NCI-H1105 treated with DMSO at 0.1 percent for 48 hours (cell line): ENCODE data around the gene C2CD4B.

Experiments used
- DNase-seq: peaks from one replicate; lab custom pipeline; 2025; lab: John Stamatoyannopoulos, UW

C2CD4B gene

GRCh38 chr15:62147551-62147950 lies 17.5 kb downstream of the C2CD4B start:
- DNase-seq: no peak

- no peak for DNase-seq
Observed at GRCh38 chr15:62147149-62147548, 17.9 kb downstream of the C2CD4B start.

GRCh38 chr15:62145015-62145735 lies 19.9 kb downstream of the C2CD4B start:
- no peak for DNase-seq

- no peak for DNase-seq
Observed at GRCh38 chr15:62142736-62143135, 22.3 kb downstream of the C2CD4B start.

GRCh38 chr15:62141643-62142588 lies 23.2 kb downstream of the C2CD4B start:
- no peak for DNase-seq

DNA sequence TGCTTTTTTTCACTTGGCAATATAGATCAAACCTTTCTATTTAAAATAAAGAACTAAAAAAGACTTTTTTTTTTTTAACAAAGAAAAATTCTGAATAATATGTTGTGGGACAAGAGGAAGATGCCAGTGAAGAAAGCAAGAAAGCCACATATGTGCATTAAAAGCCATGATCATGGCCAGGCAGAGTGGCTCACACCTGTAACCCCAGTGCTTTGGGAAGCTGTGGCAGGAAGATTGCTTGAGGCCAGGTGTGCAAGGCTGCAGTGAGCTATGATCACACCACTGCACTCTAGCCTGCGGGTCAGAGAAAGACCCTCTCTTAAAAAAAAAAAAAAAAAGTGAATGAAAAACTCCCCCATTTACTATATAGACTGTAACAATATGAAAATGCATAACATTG lies 23.9 kb downstream of the C2CD4B start:
- DNase-seq: no peak

- DNase-seq: no peak
Observed at GRCh38 chr15:62138124-62138523, 27.0 kb downstream of the C2CD4B start.

DNA sequence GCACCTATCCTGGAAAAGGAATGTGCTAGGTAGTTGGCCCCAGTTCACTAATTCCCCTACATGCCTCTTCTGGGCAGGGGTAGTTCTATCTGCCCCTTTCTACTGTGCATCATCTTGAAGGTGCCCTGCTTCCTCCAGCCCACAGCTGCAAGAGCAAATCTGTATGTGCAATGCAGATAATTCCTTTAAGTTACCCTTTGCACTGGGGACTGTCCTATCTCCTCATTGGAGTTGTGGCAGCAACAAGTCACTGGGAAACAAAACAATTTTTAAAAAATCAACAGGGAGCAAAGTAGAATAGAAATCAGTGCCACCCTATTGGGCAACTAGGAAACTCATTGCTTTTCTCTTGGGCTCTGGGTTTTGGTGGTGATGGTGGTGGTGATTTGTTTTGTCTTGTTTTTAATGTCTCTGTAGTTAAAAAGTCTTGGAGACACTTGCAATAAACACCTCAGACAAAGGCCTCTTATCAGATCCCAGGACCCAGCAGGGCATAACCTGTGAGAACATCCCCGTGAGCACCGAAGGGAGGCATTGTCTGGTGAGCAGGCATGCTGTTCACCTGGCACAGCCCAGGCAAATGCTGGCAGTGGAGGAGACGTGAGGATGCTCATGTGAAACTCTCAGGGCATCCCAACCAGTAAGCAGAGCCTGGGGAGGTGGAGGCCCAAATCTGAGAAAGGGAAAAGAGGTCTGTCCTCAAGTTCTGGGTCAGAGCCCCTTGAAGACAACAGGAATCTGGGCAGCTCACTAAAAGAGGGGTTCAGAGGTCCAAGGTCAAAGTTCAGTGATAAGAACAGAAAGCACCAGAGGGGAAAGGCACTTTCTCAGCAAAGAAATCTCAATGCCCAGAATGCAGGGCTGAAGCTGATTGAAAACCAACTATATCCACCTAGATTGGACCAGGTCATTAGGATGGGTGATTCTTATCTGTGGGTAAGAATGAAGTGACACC lies 27.9 kb downstream of the C2CD4B start:
- DNase-seq: no peak

GRCh38 chr15:62135532-62136134 lies 29.5 kb downstream of the C2CD4B start:
- no peak for DNase-seq

DNA sequence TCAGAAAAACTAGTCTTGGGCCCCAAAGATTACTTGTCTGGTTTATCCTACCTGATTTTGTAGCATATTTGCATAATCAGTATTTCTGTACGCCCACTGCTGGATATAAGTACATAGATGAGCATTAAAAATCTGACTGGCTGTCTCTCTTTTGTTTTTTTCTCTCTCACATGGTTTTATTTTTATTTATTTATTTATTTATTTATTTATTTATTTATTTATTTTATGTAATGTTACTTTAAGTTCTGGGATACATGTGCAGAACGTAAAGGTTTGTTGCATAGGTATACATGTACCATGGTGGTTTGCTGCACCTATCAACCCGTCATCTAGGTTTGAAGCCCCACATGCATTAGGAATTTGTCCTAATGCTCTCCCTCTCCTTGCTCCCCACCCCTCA lies 31.9 kb downstream of the C2CD4B start:
- no peak for DNase-seq

DNA sequence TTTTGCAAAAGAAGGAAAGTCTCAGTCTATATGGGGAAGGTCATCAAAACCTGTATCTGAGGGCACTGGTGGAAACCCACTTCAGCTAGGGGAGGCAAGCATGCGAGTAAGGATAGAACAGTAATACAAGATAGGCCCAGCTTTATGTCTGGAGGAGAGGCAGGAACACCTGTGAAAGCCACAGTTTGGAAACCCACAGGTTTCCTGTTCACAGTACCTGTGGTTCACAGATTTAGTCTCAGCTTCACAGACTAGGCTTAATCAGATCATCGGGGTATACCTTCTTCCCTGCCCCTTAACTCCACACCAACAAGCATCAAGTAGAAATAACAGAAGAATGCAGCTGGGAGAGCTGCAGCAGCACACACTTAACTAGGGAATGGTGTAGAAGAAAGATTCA lies 36.2 kb downstream of the C2CD4B start:
- DNase-seq: no peak

DNA sequence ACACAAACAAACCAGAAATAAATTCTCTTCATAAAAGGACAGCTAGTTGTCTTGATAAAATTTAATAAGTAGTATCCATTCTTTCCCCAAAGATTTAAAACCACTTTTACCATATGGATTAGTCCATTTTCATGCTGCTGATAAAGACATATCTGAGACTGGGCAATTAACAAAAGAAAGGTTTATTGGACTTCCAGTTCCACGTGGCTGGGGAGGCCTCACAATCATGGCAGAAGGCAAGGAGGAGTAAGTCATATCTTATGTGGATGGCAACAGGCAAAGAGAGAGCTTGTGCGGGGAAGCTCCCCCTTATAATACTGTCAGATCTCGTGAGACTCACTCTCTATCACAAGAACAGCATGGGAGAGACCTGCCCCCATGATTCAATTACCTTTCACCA lies 38.7 kb downstream of the C2CD4B start:
- DNase-seq: no peak

- DNase-seq: peak; percentile 93
Observed at GRCh38 chr15:62125773-62126172, 39.3 kb downstream of the C2CD4B start.

DNA sequence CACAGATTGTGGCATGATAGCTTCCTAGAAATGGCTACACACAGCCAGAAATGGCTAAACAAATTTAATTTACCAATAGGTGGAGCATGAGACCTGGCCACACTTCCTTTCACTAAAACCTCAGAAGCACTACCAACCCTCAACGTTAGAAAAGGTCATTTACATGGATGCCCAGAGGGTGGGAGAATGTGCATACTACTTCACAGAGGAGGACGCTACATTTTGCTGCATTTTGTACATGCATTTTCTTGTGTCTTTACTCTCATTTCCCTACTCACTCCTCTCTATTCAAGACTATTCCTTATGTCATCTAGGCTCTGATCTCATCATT lies 40.1 kb downstream of the C2CD4B start:
- no peak for DNase-seq

DNA sequence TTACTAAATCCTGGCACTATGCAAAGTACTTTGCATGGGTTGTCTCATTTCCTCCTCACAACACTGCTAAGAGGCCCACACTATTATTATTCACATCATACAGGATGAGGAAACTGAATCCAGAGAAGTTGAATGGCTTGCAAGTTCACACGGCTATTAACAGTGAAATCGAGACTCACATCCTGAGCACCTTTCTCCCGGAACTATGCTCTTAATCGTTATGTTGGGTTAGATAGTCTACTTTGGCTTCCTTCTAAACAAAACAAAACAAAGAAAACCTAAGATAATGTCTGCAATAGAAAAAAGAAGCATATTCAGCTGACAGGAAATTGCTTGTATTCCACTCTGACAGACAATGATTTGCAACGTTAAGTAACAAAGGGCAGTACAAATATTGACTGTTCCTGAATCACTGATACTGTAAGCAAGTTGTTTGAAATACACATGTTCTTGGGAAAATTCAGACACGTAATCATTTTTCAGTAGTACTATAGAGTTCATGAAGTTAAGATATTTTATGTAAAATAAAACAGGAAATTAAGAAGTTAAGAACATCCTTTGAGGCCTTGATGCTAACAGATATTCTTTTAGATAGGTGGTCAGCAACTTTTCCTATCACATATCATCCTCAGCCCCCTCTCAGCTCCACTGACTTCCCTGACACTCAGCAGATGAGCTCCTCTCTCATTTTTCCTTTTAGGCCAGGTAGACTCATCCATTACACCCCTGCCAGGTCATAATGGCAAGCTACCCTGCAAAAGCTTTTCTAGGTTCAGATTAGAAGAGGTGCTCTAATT lies 40.7 kb downstream of the C2CD4B start:
- DNase-seq: no peak

DNA sequence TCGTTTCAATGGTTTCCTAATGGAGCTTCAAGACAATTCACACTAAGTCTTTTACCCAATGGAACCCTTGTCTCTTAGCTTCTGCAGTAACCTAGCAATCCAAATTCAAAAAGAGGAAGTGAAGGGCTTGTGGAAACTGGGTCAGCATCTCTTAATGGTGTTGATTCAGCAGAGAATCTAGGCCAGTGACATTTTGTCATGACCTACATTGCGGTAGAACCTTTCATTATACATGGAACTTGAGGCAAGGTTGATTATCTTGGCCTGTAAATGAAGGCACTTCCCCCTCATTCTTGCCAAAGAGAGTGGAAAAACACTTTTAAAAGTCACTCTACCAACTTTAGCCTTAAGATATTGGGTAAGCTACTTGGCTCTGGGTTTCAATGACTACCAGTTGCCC lies 42.8 kb downstream of the C2CD4B start:
- no peak for DNase-seq

DNA sequence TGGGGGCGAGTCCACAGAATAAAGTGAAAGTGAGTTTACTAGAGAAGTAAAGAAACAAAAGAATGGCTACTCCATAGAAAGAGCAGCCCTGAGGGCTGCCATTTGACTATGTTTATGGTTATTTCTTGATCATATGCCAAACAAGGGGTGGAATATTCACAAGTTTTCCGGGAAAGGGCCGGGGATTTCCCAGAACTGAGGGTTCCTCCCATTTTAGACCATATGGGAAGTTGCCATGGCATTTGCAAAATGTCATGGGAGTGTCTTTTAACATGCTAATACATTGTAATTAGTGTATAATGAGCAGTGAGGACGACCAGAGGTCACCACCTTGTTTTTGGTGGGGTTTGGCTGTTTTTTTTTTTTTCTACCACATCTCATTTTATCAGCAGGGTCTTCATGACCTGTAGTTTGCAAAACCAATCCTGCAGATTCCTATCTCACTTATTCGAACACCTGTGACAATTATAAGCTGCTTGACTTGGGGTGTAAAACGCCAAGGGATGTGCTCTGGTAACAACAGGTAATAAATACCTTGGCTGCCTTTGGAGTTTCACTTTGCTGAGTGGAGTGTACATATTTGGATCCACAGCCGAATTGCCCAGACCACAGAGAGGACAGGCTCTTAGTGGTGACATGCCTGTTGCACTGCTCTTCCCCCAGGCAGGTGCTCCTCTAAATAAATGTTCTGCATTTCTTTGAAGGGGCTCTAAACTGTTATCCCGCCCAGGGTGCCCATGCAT lies 43.6 kb downstream of the C2CD4B start:
- no peak for DNase-seq

DNA sequence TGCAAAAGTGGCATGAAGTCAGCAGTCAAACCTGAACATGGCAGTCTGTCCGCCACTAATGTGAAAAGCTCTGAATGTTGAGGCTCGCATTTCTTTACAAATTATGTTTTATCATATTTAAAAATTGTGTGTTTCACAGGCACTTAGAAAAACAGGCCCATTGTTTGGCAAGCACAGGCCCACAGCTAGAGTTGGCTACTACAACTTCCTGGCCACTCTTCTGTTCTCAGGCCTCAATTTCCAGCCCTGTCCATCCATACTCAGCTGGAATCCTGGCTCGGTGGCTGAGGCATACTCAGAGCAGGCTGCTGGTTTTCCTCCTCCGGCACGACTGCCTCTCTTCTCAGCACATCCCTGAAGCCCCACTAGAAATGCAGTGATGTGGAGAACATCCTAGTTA lies 44.3 kb downstream of the C2CD4B start:
- no peak for DNase-seq

- no peak for DNase-seq
Observed at GRCh38 chr15:62119874-62120273, 45.2 kb downstream of the C2CD4B start.

- no peak for DNase-seq
Observed at GRCh38 chr15:62119227-62119864, 45.7 kb downstream of the C2CD4B start.
